Endodermal cell (in vitro differentiated cells): ENCODE data around the gene RNF126. TPM values are rescaled to one million over a fixed set of nuclear protein-coding genes. Genes with fewer than 3 reads are reported as not detected.

Experiments
- DNase-seq: peaks from one replicate; pipeline ENCODE4 v3.0.0-alpha.2; 2017
- H3K27ac ChIP-seq: 2 replicates; pipeline ENCODE4 v1.5.1; 2013; ENCODE audit warnings: mild to moderate bottlenecking, low read depth, low read length, moderate library complexity
- H3K27me3 ChIP-seq: 2 replicates; pipeline ENCODE4 v1.6.1; 2013; ENCODE audit warnings: mild to moderate bottlenecking, low read length, moderate library complexity; ENCODE audit not compliant: insufficient read depth, control insufficient read depth, poor library complexity, severe bottlenecking
- H3K36me3 ChIP-seq: 2 replicates; pipeline ENCODE4 v1.7.0; 2013; ENCODE audit warnings: mild to moderate bottlenecking, low read length, moderate library complexity; ENCODE audit not compliant: control insufficient read depth, insufficient read depth
- H3K4me1 ChIP-seq: one replicate; pipeline ENCODE4 v1.7.0; 2013; ENCODE audit warnings: low read length; ENCODE audit not compliant: control insufficient read depth, insufficient read depth
- H3K4me3 ChIP-seq: 2 replicates; pipeline ENCODE4 v1.5.1; 2013; ENCODE audit warnings: mild to moderate bottlenecking, low read length, moderate library complexity
- H3K9ac ChIP-seq: 2 replicates; pipeline ENCODE4 v1.6.1; 2013; ENCODE audit warnings: mild to moderate bottlenecking, low read length, moderate library complexity; ENCODE audit not compliant: poor library complexity, severe bottlenecking; ENCODE audit errors: extremely low read depth
- H3K9me3 ChIP-seq: 2 replicates; pipeline ENCODE4 v1.6.1; 2013; ENCODE audit warnings: mild to moderate bottlenecking, low read length, moderate library complexity; ENCODE audit not compliant: control insufficient read depth
- H3K27ac Mint-ChIP-seq: 2 replicates; pipeline ENCODE4 v1.8.0; 2020; ENCODE audit warnings: mixed read lengths
- H3K27me3 Mint-ChIP-seq: 2 replicates; pipeline ENCODE4 v1.8.0; 2021; ENCODE audit warnings: mild to moderate bottlenecking, mixed read lengths; ENCODE audit not compliant: insufficient read depth
- H3K36me3 Mint-ChIP-seq: 2 replicates; pipeline ENCODE4 v1.8.0; 2020; ENCODE audit warnings: low read depth, mixed read lengths
- H3K4me1 Mint-ChIP-seq: 2 replicates; pipeline ENCODE4 v1.8.0; 2020; ENCODE audit warnings: mixed read lengths
- H3K4me3 Mint-ChIP-seq: 2 replicates; pipeline ENCODE4 v1.8.0; 2020; ENCODE audit warnings: mild to moderate bottlenecking, moderate library complexity, mixed read lengths
- H3K9me3 Mint-ChIP-seq: 2 replicates; pipeline ENCODE4 v1.8.0; 2020; ENCODE audit warnings: mild to moderate bottlenecking, mixed read lengths
- WGBS, 2 experiments: methylation state at CpG; one replicate each; pipeline versions ENCODE4 v1.1.5 to v1.1.7; 2013; ENCODE audit warnings: missing lambda C conversion rate in 2 of 2, mixed read lengths in 1 of 2; ENCODE audit not compliant: insufficient coverage in 1 of 2, insufficient read length in 1 of 2; 5-methylcytosine and 5-hydroxymethylcytosine counted together
- total RNA-seq, 2 donors: library from RNA; stranded (reverse); fragmentation: NEBNext Ultra II Directional in 1 of 2; extraction: Animal tissue kit (Norgen Biotek cat#: 25700) in 1 of 2; gene quantifications; 2 replicates in 1 of 2; 3 replicates in 1 of 2; pipeline ENCODE4 v1.2.1, GENCODE V29; 2021
- TF ChIP-seq, protein P1 (sequence below): fragments of 200-600 bp; sonication (generic); conservative IDR thresholded peaks from 2 replicates; pipeline ENCODE4 v1.5.0; 2021; ENCODE audit warnings: antibody characterized with exemption, mild to moderate bottlenecking

Gene RNF126
- total RNA-seq, 2 donors from 2014 or later, result 49.1 to 66.4 TPM

DNA sequence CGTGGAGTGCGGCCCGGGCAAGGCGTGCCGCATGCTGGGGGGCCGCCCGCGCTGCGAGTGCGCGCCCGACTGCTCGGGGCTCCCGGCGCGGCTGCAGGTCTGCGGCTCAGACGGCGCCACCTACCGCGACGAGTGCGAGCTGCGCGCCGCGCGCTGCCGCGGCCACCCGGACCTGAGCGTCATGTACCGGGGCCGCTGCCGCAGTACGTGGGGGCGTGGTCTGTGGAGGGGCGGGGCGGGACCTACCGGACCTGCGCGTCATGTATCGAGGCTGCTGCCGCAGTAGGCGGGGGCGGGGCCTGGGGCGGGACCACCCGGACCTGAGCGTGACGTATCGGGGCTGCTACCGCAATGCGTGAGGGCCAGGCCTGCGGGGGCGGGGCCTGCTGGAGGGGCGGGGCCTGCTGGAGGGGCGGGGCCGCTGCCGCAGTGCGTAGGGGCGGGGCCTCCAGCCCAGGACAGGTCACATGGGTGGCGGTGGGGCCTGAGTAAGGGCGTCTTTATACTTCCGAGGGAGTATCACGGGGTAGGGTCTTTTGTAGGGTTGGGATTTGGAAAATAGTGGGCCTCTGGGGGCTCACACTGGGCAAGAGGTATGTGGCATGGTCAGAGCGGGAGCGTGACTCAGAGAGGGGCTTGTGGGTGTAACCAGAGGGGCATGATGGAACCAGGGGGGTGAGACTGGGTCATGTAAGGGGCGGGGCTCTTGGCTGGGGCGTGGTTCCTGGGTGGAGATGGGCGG is 17.4 kb upstream of the RNF126 start:
- Histone ChIP-seq H3K36me3 (no peaks in the 10 kb centered on the region), H3K27ac (peak overlapping the region; percentile 87), H3K9ac (peak overlapping the region; percentile 41), H3K4me1 (no peaks in the 10 kb centered on the region), H3K27me3 (peaks cover 10% of the 10 kb centered on the region), H3K9me3 (no peaks in the 10 kb centered on the region), H3K4me3 (peak overlapping the region; percentile 85)
- Mint-ChIP-seq H3K9me3 (no peaks in the 10 kb centered on the region), H3K4me3 (peak overlapping the region; percentile 71), H3K27me3 (peaks cover 13% of the 10 kb centered on the region), H3K36me3 (no peaks in the 10 kb centered on the region), H3K27ac (peak overlapping the region; percentile 99), H3K4me1 (peaks cover 2% of the 10 kb centered on the region)
- WGBS, 2 experiments, result 0 to 2% methylated on average over 12 to 70 of the region's 70 CpGs
- peak; percentile 100 for DNase-seq
- TF ChIP-seq, protein P1, sequence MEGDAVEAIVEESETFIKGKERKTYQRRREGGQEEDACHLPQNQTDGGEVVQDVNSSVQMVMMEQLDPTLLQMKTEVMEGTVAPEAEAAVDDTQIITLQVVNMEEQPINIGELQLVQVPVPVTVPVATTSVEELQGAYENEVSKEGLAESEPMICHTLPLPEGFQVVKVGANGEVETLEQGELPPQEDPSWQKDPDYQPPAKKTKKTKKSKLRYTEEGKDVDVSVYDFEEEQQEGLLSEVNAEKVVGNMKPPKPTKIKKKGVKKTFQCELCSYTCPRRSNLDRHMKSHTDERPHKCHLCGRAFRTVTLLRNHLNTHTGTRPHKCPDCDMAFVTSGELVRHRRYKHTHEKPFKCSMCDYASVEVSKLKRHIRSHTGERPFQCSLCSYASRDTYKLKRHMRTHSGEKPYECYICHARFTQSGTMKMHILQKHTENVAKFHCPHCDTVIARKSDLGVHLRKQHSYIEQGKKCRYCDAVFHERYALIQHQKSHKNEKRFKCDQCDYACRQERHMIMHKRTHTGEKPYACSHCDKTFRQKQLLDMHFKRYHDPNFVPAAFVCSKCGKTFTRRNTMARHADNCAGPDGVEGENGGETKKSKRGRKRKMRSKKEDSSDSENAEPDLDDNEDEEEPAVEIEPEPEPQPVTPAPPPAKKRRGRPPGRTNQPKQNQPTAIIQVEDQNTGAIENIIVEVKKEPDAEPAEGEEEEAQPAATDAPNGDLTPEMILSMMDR, result peak; percentile 63

- no peaks in the 10 kb centered on the region for H3K36me3 Mint-ChIP-seq
- Histone ChIP-seq H3K27me3 (peaks cover 16% of the 10 kb centered on the region), H3K9ac (peak overlapping the region; percentile 41), H3K36me3 (no peaks in the 10 kb centered on the region), H3K4me3 (peak overlapping the region; percentile 79), H3K9me3 (no peaks in the 10 kb centered on the region), H3K27ac (peak overlapping the region; percentile 83), H3K4me1 (no peaks in the 10 kb centered on the region)
- peaks cover 4% of the 10 kb centered on the region for H3K4me1 Mint-ChIP-seq
- H3K27me3 Mint-ChIP-seq, result peaks cover 19% of the 10 kb centered on the region
- peak; percentile 79 for DNase-seq
- H3K27ac Mint-ChIP-seq, result no peak overlapping the region
- H3K4me3 Mint-ChIP-seq, result peak overlapping the region; percentile 71
- TF ChIP-seq, protein P1, result no peak
- no peaks in the 10 kb centered on the region for H3K9me3 Mint-ChIP-seq
- 6 to 16% methylated on average over 23 to 69 of the region's 69 CpGs for WGBS, 2 experiments
Observed at GRCh38 chr19:679418-680286, 16.6 kb upstream of the RNF126 start.

GRCh38 chr19:678791-679388 is 15.9 kb upstream of the RNF126 start:
- Mint-ChIP-seq H3K4me3 (peak overlapping the region; percentile 71), H3K4me1 (peaks cover 4% of the 10 kb centered on the region), H3K27ac (no peak overlapping the region), H3K9me3 (no peaks in the 10 kb centered on the region), H3K27me3 (peaks cover 23% of the 10 kb centered on the region), H3K36me3 (no peaks in the 10 kb centered on the region)
- no peaks in the 10 kb centered on the region for H3K9me3 ChIP-seq
- no peaks in the 10 kb centered on the region for H3K36me3 ChIP-seq
- TF ChIP-seq, protein P1, result no peak
- DNase-seq, result no peak
- H3K27ac ChIP-seq, result no peak overlapping the region
- H3K4me1 ChIP-seq, result no peaks in the 10 kb centered on the region
- peak overlapping the region; percentile 79 for H3K4me3 ChIP-seq
- peaks cover 16% of the 10 kb centered on the region for H3K27me3 ChIP-seq
- H3K9ac ChIP-seq, result no peak overlapping the region
- 92 to 94% methylated on average over 10 to 16 of the region's 16 CpGs for WGBS, 2 experiments
